Upper lobe of left lung (tissue), 6 donors: ENCODE results near the gene PDGFD. TPM values are rescaled to one million over a fixed set of nuclear protein-coding genes. Genes with fewer than 3 reads are reported as not detected.

Experiments
- ATAC-seq, 2 donors: fragments of 200-7000 bp; cut with Tn5 transposase; one replicate each; pipeline ENCODE4 v1.9.1; 2022; ENCODE audit warnings: mild to moderate bottlenecking in 2 of 2, moderate library complexity in 2 of 2; ENCODE audit not compliant: low FRiP score in 2 of 2
- DNase-seq, 2 donors: peaks; one replicate each; pipeline ENCODE4 v3.0.0-alpha.2; 2019 to 2020
- H3K27ac ChIP-seq, 4 donors: fragments of 200-600 bp; sonication (generic); one replicate each; pipeline ENCODE4 v1.5.1; 2016 to 2019
- H3K27me3 ChIP-seq, 4 donors: fragments of 200-600 bp; sonication (generic); one replicate each; pipeline ENCODE4 v1.5.1; 2017 to 2019
- H3K36me3 ChIP-seq, 4 donors: fragments of 200-600 bp; sonication (generic); one replicate each; pipeline ENCODE4 v1.5.1; 2016 to 2019
- H3K4me1 ChIP-seq, 4 donors: fragments of 200-600 bp; sonication (generic); one replicate each; pipeline ENCODE4 v1.5.1; 2018 to 2019
- H3K4me3 ChIP-seq, 4 donors: fragments of 200-600 bp; sonication (generic); one replicate each; pipeline ENCODE4 v1.5.1; 2017 to 2019; ENCODE audit warnings: mild to moderate bottlenecking in 2 of 4, moderate library complexity in 1 of 4
- H3K9me3 ChIP-seq, 4 donors: fragments of 200-600 bp; sonication (generic); one replicate each; pipeline ENCODE4 v1.5.1; 2018 to 2019
- EP300 ChIP-seq, 4 donors: sonication (generic); formaldehyde crosslinking; IDR thresholded peaks; one replicate each; pipeline ENCODE4 v1.5.1; 2017; ENCODE audit warnings: antibody characterized with exemption in 4 of 4, control low read depth in 2 of 4
- POLR2A ChIP-seq, 4 donors: fragments of 450-650 bp; IDR thresholded peaks; one replicate each; pipeline ENCODE4 v1.5.1; 2016 to 2017; ENCODE audit warnings: antibody characterized with exemption in 4 of 4, mild to moderate bottlenecking in 2 of 4
- POLR2AphosphoS5 ChIP-seq, 2 donors: sonication (generic); formaldehyde crosslinking; IDR thresholded peaks; one replicate each; pipeline ENCODE4 v1.5.1; 2017; ENCODE audit warnings: antibody characterized with exemption in 2 of 2
- WGBS, 2 donors: methylation state at CpG; one replicate each; pipeline ENCODE4 v1.1.5; 2017 to 2018; 5-methylcytosine and 5-hydroxymethylcytosine counted together
- total RNA-seq, 6 donors: library from RNA; depleted of rRNA in 4 of 6; stranded (reverse); fragments of >200 nt in 4 of 6; gene quantifications; one replicate each; pipeline versions ENCODE4 v1.1.0 to v1.2.1, GENCODE V29; 2016 to 2021
- TF ChIP-seq, protein P1 (sequence below), 6 experiments: fragments of 450-650 bp in 4 of 6; fragments of 200-600 bp in 2 of 6; sonication (generic) in 2 of 6; IDR thresholded peaks; one replicate each; pipeline ENCODE4 v1.5.1; 2016 to 2019; ENCODE audit warnings: antibody characterized with exemption in 6 of 6
- donor health status: DM: no; HTN: no; CAD: no; lungs with moderate emphysema.
- donor health status: DM: no; HTN: yes; CAD: no; lungs with severe emphysema.

Gene PDGFD
- total RNA-seq, 6 donors from 2014 or later, result 2.1 to 6.6 (median 2.7) TPM; not detected in 1

DNA sequence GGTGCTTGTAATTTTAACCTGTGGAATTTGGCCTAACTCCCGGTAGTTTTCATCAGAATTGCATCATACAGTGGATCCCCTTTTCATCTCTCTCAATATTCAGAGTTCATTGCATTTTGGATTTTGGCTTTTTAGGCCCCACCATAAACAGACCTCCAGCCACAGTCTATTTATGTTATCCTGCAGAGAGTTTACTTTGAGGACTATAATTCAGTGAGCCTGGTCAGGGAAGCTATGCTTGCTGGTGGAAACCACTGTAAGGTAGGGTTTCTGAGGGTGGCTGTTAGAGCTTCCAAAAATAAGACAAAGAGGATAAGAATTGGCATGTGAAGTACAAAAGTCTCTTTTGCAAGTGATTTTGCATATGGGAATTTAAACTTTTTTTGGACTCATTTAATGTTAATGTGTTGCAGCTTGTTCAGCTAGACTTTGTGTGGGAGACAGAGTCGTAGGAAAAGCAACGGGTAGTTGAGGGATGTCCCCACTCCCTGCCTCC lies 162.3 kb downstream of the PDGFD start:
- ATAC-seq, result peak in 1 of 2 donors; percentile 34
- no peaks in the 10 kb centered on the region for H3K4me1 ChIP-seq
- H3K9me3 ChIP-seq, result no peaks in the 10 kb centered on the region
- 75 to 86% methylated on average over 3 of the region's 3 CpGs for WGBS, 2 donors
- H3K36me3 ChIP-seq, result no peaks in the 10 kb centered on the region
- TF ChIP-seq EP300 (IDR thresholded peaks at IDR 0.05), result no peak
- no peak for TF ChIP-seq POLR2AphosphoS5 (IDR thresholded peaks at IDR 0.05)
- TF ChIP-seq, protein P1, sequence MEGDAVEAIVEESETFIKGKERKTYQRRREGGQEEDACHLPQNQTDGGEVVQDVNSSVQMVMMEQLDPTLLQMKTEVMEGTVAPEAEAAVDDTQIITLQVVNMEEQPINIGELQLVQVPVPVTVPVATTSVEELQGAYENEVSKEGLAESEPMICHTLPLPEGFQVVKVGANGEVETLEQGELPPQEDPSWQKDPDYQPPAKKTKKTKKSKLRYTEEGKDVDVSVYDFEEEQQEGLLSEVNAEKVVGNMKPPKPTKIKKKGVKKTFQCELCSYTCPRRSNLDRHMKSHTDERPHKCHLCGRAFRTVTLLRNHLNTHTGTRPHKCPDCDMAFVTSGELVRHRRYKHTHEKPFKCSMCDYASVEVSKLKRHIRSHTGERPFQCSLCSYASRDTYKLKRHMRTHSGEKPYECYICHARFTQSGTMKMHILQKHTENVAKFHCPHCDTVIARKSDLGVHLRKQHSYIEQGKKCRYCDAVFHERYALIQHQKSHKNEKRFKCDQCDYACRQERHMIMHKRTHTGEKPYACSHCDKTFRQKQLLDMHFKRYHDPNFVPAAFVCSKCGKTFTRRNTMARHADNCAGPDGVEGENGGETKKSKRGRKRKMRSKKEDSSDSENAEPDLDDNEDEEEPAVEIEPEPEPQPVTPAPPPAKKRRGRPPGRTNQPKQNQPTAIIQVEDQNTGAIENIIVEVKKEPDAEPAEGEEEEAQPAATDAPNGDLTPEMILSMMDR (IDR thresholded peaks at IDR 0.05), result no peak
- TF ChIP-seq POLR2A (IDR thresholded peaks at IDR 0.05), result no peak
- H3K4me3 ChIP-seq, result no peak overlapping the region
- no peaks in the 10 kb centered on the region for H3K27me3 ChIP-seq
- DNase-seq, result no peak
- no peak overlapping the region for H3K27ac ChIP-seq

DNA sequence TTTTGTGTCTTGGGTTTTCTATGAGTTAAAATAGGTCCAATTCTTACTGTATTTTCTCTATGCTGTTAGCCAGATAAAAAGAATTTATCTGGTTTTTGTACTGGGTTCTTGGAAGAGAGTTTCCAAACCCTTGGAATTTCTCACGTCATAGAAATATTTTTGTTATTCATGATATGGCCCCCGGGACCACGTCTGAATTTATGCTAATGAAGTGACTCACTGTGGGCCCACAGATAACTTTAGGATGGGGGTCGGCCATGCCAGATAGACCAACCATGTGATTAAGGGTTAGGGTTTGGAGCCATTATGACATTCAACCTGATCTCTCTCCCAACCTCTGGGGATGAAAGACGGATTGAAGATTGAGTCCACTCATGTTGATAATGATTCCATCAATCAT lies 163.1 kb downstream of the PDGFD start:
- Histone ChIP-seq H3K4me1 (no peaks in the 10 kb centered on the region), H3K27me3 (no peaks in the 10 kb centered on the region), H3K9me3 (no peaks in the 10 kb centered on the region), H3K27ac (no peak overlapping the region), H3K4me3 (no peak overlapping the region), H3K36me3 (no peaks in the 10 kb centered on the region)
- ATAC-seq (peak in 1 of 2 donors; percentile 53), DNase-seq (no peak)
- 74 to 83% methylated on average over 5 of the region's 5 CpGs for WGBS, 2 donors
- TF ChIP-seq, protein P1 (IDR thresholded peaks at IDR 0.05), result no peak
- TF ChIP-seq POLR2A (IDR thresholded peaks at IDR 0.05) (no peak), EP300 (IDR thresholded peaks at IDR 0.05) (no peak), POLR2AphosphoS5 (IDR thresholded peaks at IDR 0.05) (no peak)

DNA sequence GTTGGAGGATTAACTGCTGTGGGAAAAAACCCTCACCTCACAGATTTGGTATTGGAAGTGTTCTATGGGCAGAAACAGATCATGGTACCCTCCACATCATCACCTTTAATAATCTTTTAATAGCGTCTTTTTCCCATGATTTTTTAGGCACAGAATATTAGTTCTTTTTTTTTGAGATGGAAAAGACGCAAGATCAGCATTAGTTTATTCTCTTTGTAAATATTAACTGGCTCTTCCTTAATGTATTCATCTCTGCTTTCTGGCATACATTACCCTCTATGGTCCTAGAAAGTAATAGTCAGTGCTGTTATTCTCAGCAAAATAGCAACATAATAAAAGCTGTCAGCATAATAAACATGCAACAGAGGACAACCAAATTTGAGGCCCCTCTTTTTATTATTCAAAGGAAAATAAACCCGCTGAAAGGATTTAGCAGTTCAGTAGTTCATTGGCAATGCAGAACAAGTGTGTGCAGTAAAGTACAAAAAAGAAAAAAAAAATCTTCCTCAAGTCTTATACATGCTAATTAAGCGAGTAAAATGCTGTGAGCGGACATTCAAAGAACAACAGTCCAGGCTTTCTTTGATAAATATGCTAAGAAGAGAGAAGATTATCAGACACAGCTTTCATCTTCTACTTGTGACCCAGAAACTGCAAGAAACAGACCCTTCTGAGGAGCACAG lies 165.0 kb downstream of the PDGFD start:
- 92 to 95% methylated on average over 5 of the region's 5 CpGs for WGBS, 2 donors
- no peaks in the 10 kb centered on the region for H3K27me3 ChIP-seq
- H3K27ac ChIP-seq, result no peak overlapping the region
- no peak for DNase-seq
- TF ChIP-seq POLR2A (IDR thresholded peaks at IDR 0.05), result no peak
- no peak for TF ChIP-seq POLR2AphosphoS5 (IDR thresholded peaks at IDR 0.05)
- no peak for TF ChIP-seq EP300 (IDR thresholded peaks at IDR 0.05)
- TF ChIP-seq, protein P1 (IDR thresholded peaks at IDR 0.05), result no peak
- H3K9me3 ChIP-seq, result no peaks in the 10 kb centered on the region
- H3K4me1 ChIP-seq, result no peaks in the 10 kb centered on the region
- ATAC-seq, result no peak
- no peak overlapping the region for H3K4me3 ChIP-seq
- H3K36me3 ChIP-seq, result no peaks in the 10 kb centered on the region

DNA sequence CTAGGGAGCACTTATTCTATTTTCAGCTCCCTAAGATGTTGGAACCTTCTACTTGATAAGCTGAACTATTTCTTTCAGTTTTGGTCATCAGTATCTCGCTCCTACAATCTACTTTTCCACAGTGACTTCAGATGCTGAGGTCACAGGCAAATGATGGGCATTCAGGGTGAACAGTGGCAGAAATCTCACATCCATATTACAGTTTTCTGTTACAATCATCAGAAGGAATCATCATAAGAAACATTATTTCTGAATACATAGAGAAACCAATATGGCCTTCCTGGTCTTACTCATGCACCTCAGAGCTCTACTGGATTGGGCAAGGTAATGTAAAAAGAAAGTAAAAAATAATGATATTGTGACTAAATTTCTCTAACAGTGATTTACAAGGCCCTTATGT lies 166.9 kb downstream of the PDGFD start:
- no peak for ATAC-seq
- no peak for DNase-seq
- 92 to 100% methylated on average over 1 of the region's 1 CpG for WGBS, 2 donors
- TF ChIP-seq EP300 (IDR thresholded peaks at IDR 0.05) (no peak), POLR2AphosphoS5 (IDR thresholded peaks at IDR 0.05) (no peak), POLR2A (IDR thresholded peaks at IDR 0.05) (no peak)
- TF ChIP-seq, protein P1 (IDR thresholded peaks at IDR 0.05), result no peak
- no peaks in the 10 kb centered on the region for H3K9me3 ChIP-seq
- H3K36me3 ChIP-seq, result no peaks in the 10 kb centered on the region
- no peak overlapping the region for H3K4me3 ChIP-seq
- no peaks in the 10 kb centered on the region for H3K4me1 ChIP-seq
- H3K27ac ChIP-seq, result no peak overlapping the region
- no peaks in the 10 kb centered on the region for H3K27me3 ChIP-seq

DNA sequence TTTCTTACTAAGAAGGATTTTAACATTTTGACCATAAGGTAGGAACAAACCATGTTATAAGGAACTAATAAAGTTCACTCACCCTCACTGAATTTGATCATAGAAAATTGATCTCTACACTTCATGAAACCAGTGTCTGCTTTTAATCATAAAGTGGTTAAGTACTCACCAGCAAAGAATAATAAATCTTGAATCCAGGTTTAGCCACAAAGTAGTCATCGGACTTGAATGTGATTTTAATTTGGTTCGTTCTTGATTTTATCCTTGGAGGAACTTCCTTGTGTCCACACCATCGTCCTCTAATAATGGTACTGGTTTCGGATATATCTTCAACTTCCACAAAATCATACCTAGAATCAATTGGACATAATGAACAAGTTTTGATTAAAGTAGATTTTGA lies 168.1 kb downstream of the PDGFD start:
- Histone ChIP-seq H3K4me3 (no peak overlapping the region), H3K27me3 (no peaks in the 10 kb centered on the region), H3K4me1 (no peaks in the 10 kb centered on the region), H3K27ac (no peak overlapping the region), H3K9me3 (no peaks in the 10 kb centered on the region), H3K36me3 (no peaks in the 10 kb centered on the region)
- 92 to 98% methylated on average over 4 of the region's 4 CpGs for WGBS, 2 donors
- no peak for ATAC-seq
- no peak for DNase-seq
- TF ChIP-seq POLR2A (IDR thresholded peaks at IDR 0.05), result no peak
- TF ChIP-seq, protein P1 (IDR thresholded peaks at IDR 0.05), result no peak
- TF ChIP-seq POLR2AphosphoS5 (IDR thresholded peaks at IDR 0.05), result no peak
- TF ChIP-seq EP300 (IDR thresholded peaks at IDR 0.05), result no peak
